Peyer's patch (tissue), 4 donors: ENCODE results near the gene LMX1B.

Experiments
- CTCF ChIP-seq, 6 experiments: fragments of 450-650 bp in 4 of 6; fragments of 200-600 bp in 2 of 6; sonication (generic) in 1 of 6; IDR thresholded peaks; one replicate each; pipeline ENCODE4 v1.5.1; 2017 to 2019; ENCODE audit warnings: antibody characterized with exemption in 6 of 6, mild to moderate bottlenecking in 3 of 6, moderate library complexity in 1 of 6
- POLR2A ChIP-seq, 2 donors: fragments of 450-650 bp; IDR thresholded peaks; one replicate each; pipeline ENCODE4 v1.5.1; 2017; ENCODE audit warnings: antibody characterized with exemption in 2 of 2, mild to moderate bottlenecking in 2 of 2, moderate library complexity in 2 of 2

GRCh38 chr9:126698756-126699155 lies 85.0 kb downstream of the LMX1B start:
- TF ChIP-seq CTCF (IDR thresholded peaks at IDR 0.05) (no peak), POLR2A (IDR thresholded peaks at IDR 0.05) (no peak)
